ENCODE results near the gene C3orf18. TPM values are rescaled to one million over a fixed set of nuclear protein-coding genes. Genes with fewer than 3 reads are reported as not detected.

The C3orf18 gene
- total and polyA plus RNA-seq, 11 donors, result 25.4 to 56.8 (median 35.8) TPM

GRCh38 chr3:50584391-50584790 lies 16.8 kb upstream of the C3orf18 start:
- Histone ChIP-seq H3K4me1 (peaks cover 0 to 80% (median 53%) of the 10 kb centered on the region in 12 donors), H3K27ac (peak overlapping the region; percentile 60 to 95 (median 82)), H3K4me3 (no peak overlapping the region), H3K27me3 (no peaks in the 10 kb centered on the region), H3K36me3 (peaks cover 0 to 29% (median 0%) of the 10 kb centered on the region in 9 donors), H3K9me3 (no peaks in the 10 kb centered on the region)
- no peak for DNase-seq
- ATAC-seq, result no peak
- 50 to 69% (median 53%) methylated on average over 2 of the region's 2 CpGs for WGBS, 4 donors
- TF ChIP-seq, protein P1, sequence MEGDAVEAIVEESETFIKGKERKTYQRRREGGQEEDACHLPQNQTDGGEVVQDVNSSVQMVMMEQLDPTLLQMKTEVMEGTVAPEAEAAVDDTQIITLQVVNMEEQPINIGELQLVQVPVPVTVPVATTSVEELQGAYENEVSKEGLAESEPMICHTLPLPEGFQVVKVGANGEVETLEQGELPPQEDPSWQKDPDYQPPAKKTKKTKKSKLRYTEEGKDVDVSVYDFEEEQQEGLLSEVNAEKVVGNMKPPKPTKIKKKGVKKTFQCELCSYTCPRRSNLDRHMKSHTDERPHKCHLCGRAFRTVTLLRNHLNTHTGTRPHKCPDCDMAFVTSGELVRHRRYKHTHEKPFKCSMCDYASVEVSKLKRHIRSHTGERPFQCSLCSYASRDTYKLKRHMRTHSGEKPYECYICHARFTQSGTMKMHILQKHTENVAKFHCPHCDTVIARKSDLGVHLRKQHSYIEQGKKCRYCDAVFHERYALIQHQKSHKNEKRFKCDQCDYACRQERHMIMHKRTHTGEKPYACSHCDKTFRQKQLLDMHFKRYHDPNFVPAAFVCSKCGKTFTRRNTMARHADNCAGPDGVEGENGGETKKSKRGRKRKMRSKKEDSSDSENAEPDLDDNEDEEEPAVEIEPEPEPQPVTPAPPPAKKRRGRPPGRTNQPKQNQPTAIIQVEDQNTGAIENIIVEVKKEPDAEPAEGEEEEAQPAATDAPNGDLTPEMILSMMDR (IDR thresholded peaks at IDR 0.05), result no peak
- TF ChIP-seq POLR2A (IDR thresholded peaks at IDR 0.05), result no peak
- intact Hi-C loops (cut with DNase I), result loop anchor here in 1 of 10 donors (1.0 kb wide), 1 partner anchor 17 kb away; no protein-coding TSS in a partner anchor

DNA sequence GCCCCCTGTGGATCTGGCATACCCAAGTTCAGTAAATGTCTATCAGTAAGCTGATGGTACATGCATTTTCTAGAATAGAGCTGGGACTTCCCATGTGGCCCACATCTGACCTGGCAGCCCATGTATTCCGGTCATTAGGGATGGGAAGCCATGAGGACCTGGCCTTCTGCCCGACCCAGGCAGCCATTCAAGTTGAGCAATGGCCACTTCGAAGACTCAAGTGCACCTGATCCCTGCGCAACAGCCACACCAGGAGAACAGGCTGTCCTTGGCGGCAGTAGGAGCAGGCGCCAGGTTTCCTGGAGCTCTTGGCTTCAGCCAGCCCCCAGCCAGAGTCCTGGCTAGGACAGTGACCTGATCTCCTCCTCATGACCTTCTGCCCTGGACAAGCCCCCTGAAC lies 16.4 kb upstream of the C3orf18 start:
- H3K27me3 ChIP-seq, result no peaks in the 10 kb centered on the region
- ATAC-seq (peak; percentile 82 to 89 (median 84)), DNase-seq (peak; percentile 81 to 96 (median 89))
- peaks cover 0 to 34% (median 0%) of the 10 kb centered on the region in 9 donors for H3K36me3 ChIP-seq
- peaks cover 0 to 80% (median 52%) of the 10 kb centered on the region in 12 donors for H3K4me1 ChIP-seq
- no peak overlapping the region for H3K4me3 ChIP-seq
- H3K27ac ChIP-seq, result peak overlapping the region; percentile 60 to 95 (median 82)
- H3K9me3 ChIP-seq, result no peaks in the 10 kb centered on the region
- intact Hi-C loops (cut with DNase I), result loop anchor here in 1 of 10 donors (1.0 kb wide), 1 partner anchor 17 kb away; no protein-coding TSS in a partner anchor
- WGBS, 4 donors, result 33 to 42% (median 35%) methylated on average over 5 to 6 of the region's 6 CpGs
- no peak for TF ChIP-seq POLR2A (IDR thresholded peaks at IDR 0.05)
- TF ChIP-seq, protein P1 (IDR thresholded peaks at IDR 0.05), result no peak

- no peaks in the 10 kb centered on the region for H3K9me3 ChIP-seq
- H3K27me3 ChIP-seq, result no peaks in the 10 kb centered on the region
- H3K36me3 ChIP-seq, result peaks cover 0 to 49% (median 8%) of the 10 kb centered on the region in 9 donors
- no peak for TF ChIP-seq POLR2A (IDR thresholded peaks at IDR 0.05)
- TF ChIP-seq, protein P1 (IDR thresholded peaks at IDR 0.05), result no peak
- H3K4me3 ChIP-seq, result no peak overlapping the region
- WGBS, 4 donors, result 48 to 67% (median 53%) methylated on average over 6 to 9 of the region's 9 CpGs
- ATAC-seq (peak in 2 of 4 donors; percentile 5 to 7), DNase-seq (no peak)
- intact Hi-C loops (cut with DNase I), result no loop called here
- H3K27ac ChIP-seq, result peak overlapping the region; percentile 32 to 95 (median 80)
- peaks cover 0 to 65% (median 47%) of the 10 kb centered on the region in 12 donors for H3K4me1 ChIP-seq
Observed at GRCh38 chr3:50582083-50582482, 14.5 kb upstream of the C3orf18 start.

GRCh38 chr3:50581459-50581842 lies 13.9 kb upstream of the C3orf18 start:
- peaks cover 0 to 59% (median 43%) of the 10 kb centered on the region in 12 donors for H3K4me1 ChIP-seq
- no peaks in the 10 kb centered on the region for H3K27me3 ChIP-seq
- no peaks in the 10 kb centered on the region for H3K9me3 ChIP-seq
- TF ChIP-seq, protein P1 (IDR thresholded peaks at IDR 0.05), result no peak
- TF ChIP-seq POLR2A (IDR thresholded peaks at IDR 0.05), result no peak
- no peak overlapping the region for H3K4me3 ChIP-seq
- 45 to 92% (median 62%) methylated on average over 2 of the region's 2 CpGs for WGBS, 4 donors
- peak in 3 of 4 donors; percentile 11 to 23 (median 13) for ATAC-seq
- H3K36me3 ChIP-seq, result peaks cover 0 to 55% (median 8%) of the 10 kb centered on the region in 9 donors
- DNase-seq, result peak in 1 of 5 donors; percentile 55
- peak overlapping the region in 11 of 12 donors; percentile 77 to 95 (median 80) for H3K27ac ChIP-seq
- intact Hi-C loops (cut with DNase I), result no loop called here

All from heart left ventricle (tissue), 16 donors.